Ovary (tissue), 3 donors: ENCODE measurements around the gene LSAMP.

Experiments
- CTCF ChIP-seq, 3 donors: fragments of 450-650 bp in 2 of 3; fragments of 200-600 bp in 1 of 3; IDR thresholded peaks; one replicate each; pipeline versions ENCODE4 v1.5.1 to v1.8.0; 2016 to 2022; ENCODE audit warnings: antibody characterized with exemption in 3 of 3, mild to moderate bottlenecking in 1 of 3
- EP300 ChIP-seq: sonication (generic); formaldehyde crosslinking; IDR thresholded peaks from one replicate; pipeline ENCODE4 v1.6.1; 2017; ENCODE audit warnings: antibody characterized with exemption
- POLR2A ChIP-seq: fragments of 450-650 bp; IDR thresholded peaks from one replicate; pipeline ENCODE4 v1.6.1; 2017; ENCODE audit warnings: antibody characterized with exemption, mild to moderate bottlenecking, moderate library complexity
- donor health status: DM: no; HTN: no; CAD: no.

- TF ChIP-seq CTCF (IDR thresholded peaks at IDR 0.05) = no peak
- TF ChIP-seq POLR2A = no peak
- TF ChIP-seq EP300 = no peak
These were observed 385.7 kb downstream of the LSAMP start for GRCh38 chr3:116059421-116060096.
